ENCODE results near the gene ADAD2. TPM values are rescaled to one million over a fixed set of nuclear protein-coding genes. Genes with fewer than 3 reads are reported as not detected.

ADAD2 gene
- total RNA-seq, 4 donors from 2014 or later, result not detected

GRCh38 chr16:84236671-84237070 lies 45.7 kb downstream of the ADAD2 start:
- no peak overlapping the region for H3K4me3 ChIP-seq
- H3K27ac ChIP-seq, result no peak overlapping the region
- DNase-seq (no peak), ATAC-seq (no peak)
- TF ChIP-seq POLR2A (IDR thresholded peaks at IDR 0.05) (no peak), CTCF (IDR thresholded peaks at IDR 0.05 in 4 of 5, conservative IDR thresholded peaks at IDR 0.05 in 1 of 5) (no peak)
- H3K4me1 ChIP-seq, result peaks cover 0 to 16% of the 10 kb centered on the region in 2 donors
- peaks cover 0 to 5% (median 0%) of the 10 kb centered on the region in 3 donors for H3K27me3 ChIP-seq
- intact Hi-C loops (cut with DNase I; ENCODE audit: low total_unique reads) (no loop called here), in situ Hi-C loops (cut with MboI; ENCODE audit: low sequenced_read_pairs in 4 of 4) (no loop called here)
- no peaks in the 10 kb centered on the region for H3K36me3 ChIP-seq
- H3K9me3 ChIP-seq, result no peaks in the 10 kb centered on the region

DNA sequence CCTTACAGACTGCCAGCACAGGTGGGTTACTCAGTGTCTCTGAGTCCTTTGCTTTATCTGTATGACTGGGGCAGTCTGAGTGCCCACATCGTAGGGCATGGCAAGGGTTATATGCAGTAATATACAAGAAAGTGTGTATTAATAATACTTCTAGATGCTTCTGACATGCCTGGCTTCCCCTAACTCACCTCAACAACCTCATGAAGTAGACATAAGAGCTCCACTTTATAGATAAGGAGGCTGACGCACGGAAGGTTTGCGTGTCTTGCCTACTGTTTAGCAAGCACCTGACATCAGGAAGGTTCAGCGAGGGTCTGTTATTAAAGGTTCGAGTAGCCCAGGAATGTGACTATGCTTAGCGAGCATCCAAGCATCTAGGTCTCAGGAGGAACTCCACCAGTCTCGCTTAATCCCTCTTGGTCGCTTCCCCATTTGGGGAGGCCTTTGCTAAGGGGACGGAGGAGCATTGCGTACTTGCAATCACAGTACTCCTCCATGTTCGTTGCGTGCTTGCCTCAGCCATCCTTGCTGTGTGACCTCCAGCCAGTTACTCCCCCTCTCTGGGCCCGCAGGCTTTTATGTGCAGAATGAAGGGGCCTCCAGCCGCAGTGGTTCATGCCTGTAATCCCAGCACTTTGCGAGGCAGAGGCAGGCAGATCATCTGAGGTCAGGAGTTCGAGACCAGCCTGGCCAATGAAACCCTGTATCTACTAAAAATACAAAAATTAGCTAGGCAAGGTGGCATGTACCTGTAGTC lies 47.2 kb downstream of the ADAD2 start:
- TF ChIP-seq CTCF (IDR thresholded peaks at IDR 0.05 in 4 of 5, conservative IDR thresholded peaks at IDR 0.05 in 1 of 5) (no peak), POLR2A (IDR thresholded peaks at IDR 0.05) (no peak)
- H3K27me3 ChIP-seq, result peaks cover 0 to 5% (median 0%) of the 10 kb centered on the region in 3 donors
- peaks cover 0 to 16% of the 10 kb centered on the region in 2 donors for H3K4me1 ChIP-seq
- no peaks in the 10 kb centered on the region for H3K36me3 ChIP-seq
- ATAC-seq (no peak), DNase-seq (no peak)
- intact Hi-C loops (cut with DNase I; ENCODE audit: low total_unique reads) (no loop called here), in situ Hi-C loops (cut with MboI; ENCODE audit: low sequenced_read_pairs in 4 of 4) (no loop called here)
- no peak overlapping the region for H3K27ac ChIP-seq
- no peak overlapping the region for H3K4me3 ChIP-seq
- H3K9me3 ChIP-seq, result no peaks in the 10 kb centered on the region

- Histone ChIP-seq H3K27me3 (peaks cover 0 to 5% (median 0%) of the 10 kb centered on the region in 3 donors), H3K9me3 (no peaks in the 10 kb centered on the region), H3K4me3 (no peak overlapping the region), H3K4me1 (peaks cover 0 to 13% of the 10 kb centered on the region in 2 donors), H3K36me3 (no peaks in the 10 kb centered on the region), H3K27ac (no peak overlapping the region)
- intact Hi-C loops (cut with DNase I; ENCODE audit: low total_unique reads), result no loop called here
- no peak for TF ChIP-seq POLR2A (IDR thresholded peaks at IDR 0.05)
- no peak for TF ChIP-seq CTCF (IDR thresholded peaks at IDR 0.05 in 4 of 5, conservative IDR thresholded peaks at IDR 0.05 in 1 of 5)
- in situ Hi-C loops (cut with MboI; ENCODE audit: low sequenced_read_pairs in 4 of 4), result no loop called here
- DNase-seq (no peak), ATAC-seq (no peak)
Observed at GRCh38 chr16:84239141-84239769, 48.3 kb downstream of the ADAD2 start.

DNA sequence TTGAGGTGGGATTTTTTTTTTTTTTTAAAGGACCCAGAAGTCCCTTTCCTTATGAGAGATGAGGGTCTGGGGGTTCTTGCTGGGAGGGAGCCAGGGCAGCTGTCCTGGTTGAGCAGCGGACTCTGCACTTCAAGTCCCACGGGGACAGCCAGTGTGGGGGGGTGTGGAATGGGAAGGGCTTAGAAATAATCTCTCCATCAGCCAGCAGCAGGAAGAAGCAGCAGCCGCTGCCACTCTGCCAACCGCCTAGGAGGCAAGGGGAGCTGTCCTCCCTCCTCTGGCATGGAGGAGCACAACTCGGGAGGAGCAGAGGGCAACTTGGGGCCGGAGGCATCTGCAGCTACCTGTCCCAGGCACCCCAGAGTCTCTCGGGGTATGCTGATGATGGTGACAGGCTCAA lies 49.0 kb downstream of the ADAD2 start, which contains the start of gene KCNG4:
KCNG4 (minus strand) TSS at position 104 of the 400 bp plus-strand sequence. CDS start 2,527 bp downstream, outside the sequence.
- in situ Hi-C loops (cut with MboI; ENCODE audit: low sequenced_read_pairs in 4 of 4), result no loop called here
- ATAC-seq (no peak), DNase-seq (no peak)
- TF ChIP-seq POLR2A (IDR thresholded peaks at IDR 0.05) (no peak), CTCF (IDR thresholded peaks at IDR 0.05 in 4 of 5, conservative IDR thresholded peaks at IDR 0.05 in 1 of 5) (no peak)
- Histone ChIP-seq H3K36me3 (no peaks in the 10 kb centered on the region), H3K27ac (no peak within 1 kb of the TSS), H3K4me3 (no peak within 1 kb of the TSS), H3K4me1 (peaks cover 0 to 10% of the 10 kb centered on the region in 2 donors), H3K9me3 (no peaks in the 10 kb centered on the region), H3K27me3 (peaks cover 0 to 5% (median 0%) of the 10 kb centered on the region in 3 donors)
- intact Hi-C loops (cut with DNase I; ENCODE audit: low total_unique reads), result no loop called here

Measured in gastrocnemius medialis (tissue), 4 donors.